Eye (tissue), 1 donor: ENCODE data around the gene NEB.
"Not testable (repeated sequence)": the region's sequence is repeated elsewhere in the genome, so short reads cannot be mapped to it uniquely, and the experiment has no call there.

Source experiments
- DNase-seq: peaks from one replicate; pipeline ENCODE4 v3.0.0-alpha.2; 2015

The NEB gene

DNA sequence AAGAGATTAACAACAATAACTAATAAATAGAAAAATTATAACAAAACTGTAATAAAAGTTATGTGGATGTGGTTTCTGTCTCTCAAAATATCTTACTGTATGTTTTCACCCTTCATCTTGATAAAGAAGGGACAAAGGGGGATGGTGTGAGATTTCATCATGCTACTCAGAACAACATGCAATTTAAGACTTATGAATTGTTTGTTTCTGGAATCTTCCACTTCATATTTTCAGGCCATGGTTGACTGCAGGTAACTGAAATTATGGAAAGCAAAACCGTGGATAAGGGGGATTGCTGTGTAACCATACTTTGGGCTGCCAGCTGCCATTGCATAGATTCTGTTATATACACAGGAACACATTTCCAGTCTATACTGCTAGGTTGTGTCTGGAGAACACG lies 45.6 kb downstream of the NEB start:
- no peak for DNase-seq

DNA sequence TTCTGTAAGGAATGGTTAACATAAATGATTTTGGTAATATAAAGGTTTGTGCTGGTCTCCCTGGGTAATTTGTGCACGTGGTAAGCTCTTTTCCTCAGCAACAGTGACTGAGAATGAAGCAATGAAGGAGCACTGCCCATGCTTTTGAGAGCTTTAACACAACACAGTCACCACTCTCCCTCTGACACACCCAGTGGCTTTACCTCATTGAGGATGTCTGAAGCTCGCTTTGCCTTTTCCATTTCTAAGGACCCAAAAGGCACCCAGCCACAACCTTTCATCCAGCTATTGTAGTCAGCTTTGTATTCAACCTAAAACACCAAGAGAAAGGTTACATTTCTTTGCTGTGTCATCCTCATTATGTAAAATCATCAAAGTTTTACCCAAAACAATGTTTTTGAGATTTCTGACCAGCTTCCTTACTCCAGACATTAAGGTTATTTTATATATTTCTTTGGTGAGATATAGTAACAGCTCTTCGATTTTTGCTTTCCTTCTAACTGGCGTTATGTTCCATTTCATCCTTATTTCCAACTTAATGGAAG lies 51.7 kb downstream of the NEB start:
- DNase-seq: no peak

DNA sequence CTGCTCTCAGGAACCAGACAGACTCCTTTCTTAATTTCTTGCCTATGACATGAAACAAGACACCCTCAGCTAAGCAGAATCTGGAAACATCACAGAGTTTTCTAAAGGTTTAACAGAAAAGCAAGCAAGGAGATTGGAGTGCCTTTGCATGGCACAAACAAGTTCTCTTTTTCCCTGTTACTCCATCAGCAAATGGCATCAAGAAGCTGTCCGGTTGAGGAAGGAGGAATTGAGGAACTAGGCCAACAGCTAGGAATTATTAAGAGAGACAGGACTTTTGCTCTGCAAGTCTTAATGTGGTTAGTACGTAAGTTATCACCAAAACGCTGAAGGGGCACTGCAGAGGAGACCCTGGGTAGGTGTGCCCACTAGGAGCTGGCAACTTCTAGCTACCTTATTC lies 53.2 kb downstream of the NEB start:
- DNase-seq: no peak

GRCh38 chr2:151679994-151680393 lies 54.3 kb downstream of the NEB start:
- DNase-seq: no peak

GRCh38 chr2:151678849-151679248 lies 55.4 kb downstream of the NEB start:
- no peak for DNase-seq

- DNase-seq: no peak
Observed at GRCh38 chr2:151673016-151673415, 61.3 kb downstream of the NEB start.

- DNase-seq: no peak
Observed at GRCh38 chr2:151672277-151672676, 62.0 kb downstream of the NEB start.

DNA sequence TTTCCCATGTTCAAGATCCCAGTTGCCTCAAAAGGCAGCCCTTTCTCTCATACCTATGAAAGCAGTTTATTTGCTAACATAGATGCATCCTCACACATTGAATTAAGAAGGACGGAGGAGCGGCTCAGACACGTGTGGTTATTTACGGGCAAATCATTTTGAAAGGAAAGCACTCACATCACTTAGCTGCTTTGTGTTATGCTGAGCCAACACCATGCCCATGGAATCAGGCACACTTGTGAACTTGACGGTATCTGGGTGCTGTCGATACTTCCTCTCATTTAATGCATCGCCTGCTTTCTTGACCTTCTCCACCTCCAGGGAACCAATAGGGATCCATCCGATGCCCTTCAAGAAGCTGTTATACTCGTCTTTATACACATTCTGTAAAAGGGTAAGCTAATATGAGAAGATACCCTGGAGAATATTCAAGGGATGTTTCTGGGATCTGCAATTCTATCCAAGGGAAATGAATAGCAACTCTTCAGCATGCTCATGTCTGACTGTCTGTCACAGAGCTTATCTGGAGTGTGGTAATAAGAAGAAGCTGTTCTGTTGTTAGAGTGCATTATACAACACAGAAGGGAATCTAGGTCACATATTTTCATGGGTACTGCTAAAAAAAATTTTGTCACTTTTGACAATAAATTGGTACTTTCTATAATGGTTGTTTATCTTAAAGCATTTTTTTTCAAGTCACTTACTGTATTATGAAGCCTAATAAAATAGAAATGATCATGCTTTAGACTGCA lies 63.3 kb downstream of the NEB start:
- peak; percentile 33 for DNase-seq

DNA sequence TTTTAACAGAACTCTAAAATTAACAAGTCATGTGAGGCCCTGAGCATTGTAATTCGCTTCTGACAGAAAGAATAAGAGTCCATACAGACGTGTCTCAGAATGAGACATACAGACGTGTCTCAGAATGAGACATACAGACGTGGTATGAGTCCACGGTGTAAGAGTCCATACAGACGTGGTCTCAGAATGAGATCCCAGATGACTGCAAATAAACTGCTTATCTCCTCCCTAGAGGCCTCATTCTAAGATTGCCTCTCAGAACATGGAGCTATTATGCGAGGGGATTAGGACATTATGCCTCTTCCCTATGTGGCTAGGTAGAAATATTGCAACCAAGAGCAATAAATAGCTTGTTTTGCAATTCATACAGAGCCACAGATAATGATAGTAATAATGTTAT lies 63.9 kb downstream of the NEB start:
- DNase-seq: no peak

GRCh38 chr2:151669585-151670081 lies 64.6 kb downstream of the NEB start:
- no peak for DNase-seq

DNA sequence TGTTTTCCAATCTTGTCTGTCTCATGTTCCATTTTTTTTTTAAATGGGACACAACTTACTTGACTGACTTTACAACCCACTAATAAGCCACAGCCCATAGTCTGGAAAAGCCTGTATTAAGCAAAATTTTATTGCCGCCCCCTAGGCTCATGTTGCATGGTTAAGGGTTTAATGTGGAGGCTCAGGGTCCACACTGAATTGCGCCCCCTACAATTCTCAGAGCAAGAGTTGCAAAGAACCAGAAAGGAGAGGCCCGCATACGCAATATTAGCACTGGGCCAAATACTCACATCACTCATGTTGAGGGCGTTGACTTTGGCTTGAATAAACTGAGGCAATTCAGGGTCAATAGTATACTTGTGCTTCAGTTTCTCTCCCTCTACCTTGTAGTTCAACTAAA lies 65.5 kb downstream of the NEB start:
- no peak for DNase-seq

DNA sequence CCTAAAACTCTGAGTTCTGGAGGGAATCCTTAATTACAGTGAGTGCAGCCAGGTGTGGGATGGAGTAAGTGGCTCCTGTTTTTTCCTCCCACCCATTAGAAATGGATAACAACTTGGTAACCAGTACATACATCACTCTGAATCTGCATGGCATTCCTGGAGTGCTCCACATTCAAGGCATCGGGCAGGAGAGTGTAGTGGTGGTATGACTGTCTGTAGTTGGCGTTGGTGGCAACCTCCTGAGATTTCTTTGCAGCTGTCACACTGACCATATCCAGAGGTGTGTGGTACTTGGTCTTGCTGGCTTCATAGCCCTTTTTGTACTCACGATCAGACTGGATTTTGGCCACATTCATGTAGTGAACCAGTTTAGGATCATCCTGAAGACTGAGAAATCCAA lies 68.3 kb downstream of the NEB start:
- no peak for DNase-seq

DNA sequence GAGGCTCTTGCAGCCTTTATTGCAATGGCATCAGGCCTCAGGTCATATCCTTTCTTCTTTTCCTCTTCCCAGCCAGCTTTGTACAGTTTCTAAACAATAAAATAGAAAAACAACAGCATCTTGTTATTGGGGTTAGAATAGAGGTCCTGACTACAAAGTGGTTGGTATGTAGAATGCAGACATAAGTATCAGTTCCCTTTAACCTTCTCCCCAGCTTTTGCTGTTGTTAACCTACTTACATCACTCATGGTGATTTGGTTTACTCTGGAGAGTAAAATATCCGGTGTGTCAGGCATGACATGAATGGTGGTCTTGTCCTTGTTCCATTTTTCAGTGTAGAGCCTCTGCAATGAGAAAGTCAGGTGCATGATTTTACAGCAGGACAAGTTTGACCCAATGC lies 69.8 kb downstream of the NEB start:
- DNase-seq: no peak

GRCh38 chr2:151661625-151662024 lies 72.7 kb downstream of the NEB start:
- DNase-seq: no peak

GRCh38 chr2:151658081-151658480 lies 76.2 kb downstream of the NEB start:
- DNase-seq: no peak

GRCh38 chr2:151657667-151658076 lies 76.6 kb downstream of the NEB start:
- DNase-seq: no peak

- DNase-seq: no peak
Observed at GRCh38 chr2:151655663-151656398, 78.4 kb downstream of the NEB start.

DNA sequence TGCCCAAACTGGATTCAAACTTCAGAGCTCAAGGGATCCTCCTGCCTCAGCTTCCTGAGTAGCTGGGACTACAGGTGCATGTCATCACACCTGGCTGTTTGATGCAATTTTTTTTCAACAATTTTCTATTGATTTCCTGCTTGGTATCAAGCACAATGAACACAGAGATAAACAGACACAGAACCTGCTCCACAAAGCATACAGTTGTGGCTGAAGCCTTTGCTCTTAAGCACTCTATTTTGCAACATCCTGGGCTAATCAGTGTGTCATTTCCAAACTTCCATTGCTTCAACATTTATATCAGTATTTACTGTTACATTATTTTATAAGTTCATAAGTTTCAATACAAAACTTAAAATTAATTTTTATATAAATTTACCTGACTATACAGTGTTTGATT lies 79.4 kb downstream of the NEB start:
- DNase-seq: no peak

DNA sequence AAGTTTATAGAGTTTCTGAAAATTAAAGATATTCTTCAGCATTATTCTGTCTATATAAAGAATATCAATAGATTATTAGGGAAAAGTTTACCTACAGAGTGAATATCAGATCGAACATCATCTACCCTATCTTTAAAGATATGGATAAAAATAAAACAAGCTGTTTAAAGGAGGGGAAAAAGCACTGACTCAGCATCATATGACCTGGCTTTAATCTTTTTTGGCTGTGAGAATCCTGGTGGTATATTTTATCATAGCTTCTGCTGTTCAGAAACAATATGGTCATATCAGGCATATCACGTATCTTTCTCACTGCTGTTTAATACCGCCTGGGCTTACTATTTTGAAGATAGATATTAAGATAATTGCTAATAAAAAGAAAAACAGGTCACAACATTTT lies 80.2 kb downstream of the NEB start:
- DNase-seq: no peak

GRCh38 chr2:151651274-151651673 lies 83.0 kb downstream of the NEB start:
- DNase-seq: no peak

GRCh38 chr2:151650456-151650855 lies 83.8 kb downstream of the NEB start:
- no peak for DNase-seq

- DNase-seq: no peak
Observed at GRCh38 chr2:151649966-151650365, 84.3 kb downstream of the NEB start.

- DNase-seq: no peak
Observed at GRCh38 chr2:151649400-151649799, 84.9 kb downstream of the NEB start.

DNA sequence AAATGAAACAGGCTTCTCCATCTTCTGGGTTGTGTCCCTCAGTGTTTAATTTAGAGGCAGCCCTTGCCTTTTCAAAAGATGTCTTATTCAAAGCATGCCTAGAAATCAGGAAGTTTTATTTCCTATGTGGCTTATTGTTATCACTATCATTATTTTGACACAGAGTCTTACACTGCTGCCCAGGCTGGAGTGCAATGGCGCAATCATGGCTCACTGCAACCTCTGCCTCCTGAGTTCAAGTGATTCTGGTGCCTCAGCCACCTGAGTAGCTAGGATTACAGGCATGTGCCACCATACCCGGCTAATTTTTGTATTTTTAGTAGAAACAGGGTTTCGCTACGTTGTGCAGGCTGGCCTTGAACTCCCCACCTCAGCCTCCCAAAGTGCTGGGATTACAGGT lies 87.8 kb downstream of the NEB start:
- not testable (repeated sequence) for DNase-seq
